ENCODE measurements around the gene LHFPL4. TPM values are rescaled to one million over a fixed set of nuclear protein-coding genes. Genes with fewer than 3 reads are reported as not detected.
"Not testable (repeated sequence)": the region's sequence is repeated elsewhere in the genome, so short reads cannot be mapped to it uniquely, and the experiment has no call there.

The LHFPL4 gene
- total RNA-seq, 2 donors from 2014 or later: 0.28 to 6.8 TPM

GRCh38 chr3:9582332-9582731, 28.7 kb upstream of the LHFPL4 start:
- H3K36me3 ChIP-seq: no peaks in the 10 kb centered on the region
- no peaks in the 10 kb centered on the region for H3K9me3 ChIP-seq
- intact Hi-C loops (cut with DNase I): no loop called here
- H3K27ac ChIP-seq: no peak overlapping the region
- no peaks in the 10 kb centered on the region for H3K4me1 ChIP-seq (replicated peaks)
- TF ChIP-seq POLR2AphosphoS5 (IDR thresholded peaks at IDR 0.05) (no peak), POLR2A (IDR thresholded peaks at IDR 0.05) (no peak), CTCF (IDR thresholded peaks at IDR 0.05) (no peak)
- WGBS: 78% methylated on average over 3 of the region's 3 CpGs
- H3K27me3 ChIP-seq (replicated peaks; ENCODE audit: insufficient read depth): no peaks in the 10 kb centered on the region
- no peak for DNase-seq (ENCODE audit: low spot score)
- H3K4me3 ChIP-seq: no peak overlapping the region

- no peaks in the 10 kb centered on the region for H3K27me3 ChIP-seq (replicated peaks; ENCODE audit: insufficient read depth)
- no peaks in the 10 kb centered on the region for H3K4me1 ChIP-seq (replicated peaks)
- TF ChIP-seq POLR2A (IDR thresholded peaks at IDR 0.05) (no peak), POLR2AphosphoS5 (IDR thresholded peaks at IDR 0.05) (no peak), CTCF (IDR thresholded peaks at IDR 0.05) (no peak)
- no peak for DNase-seq (ENCODE audit: low spot score)
- WGBS: 64% methylated on average over 2 of the region's 2 CpGs
- H3K4me3 ChIP-seq: no peak overlapping the region
- no peaks in the 10 kb centered on the region for H3K36me3 ChIP-seq
- intact Hi-C loops (cut with DNase I): no loop called here
- H3K9me3 ChIP-seq: no peaks in the 10 kb centered on the region
- no peak overlapping the region for H3K27ac ChIP-seq
These were observed 28.1 kb upstream of the LHFPL4 start for GRCh38 chr3:9581742-9582141.

- no peaks in the 10 kb centered on the region for H3K36me3 ChIP-seq
- H3K27me3 ChIP-seq (replicated peaks; ENCODE audit: insufficient read depth): no peaks in the 10 kb centered on the region
- WGBS: 74% methylated on average over 1 of the region's 1 CpG
- no peak overlapping the region for H3K4me3 ChIP-seq
- DNase-seq (ENCODE audit: low spot score): no peak
- no peaks in the 10 kb centered on the region for H3K4me1 ChIP-seq (replicated peaks)
- no peak overlapping the region for H3K27ac ChIP-seq
- intact Hi-C loops (cut with DNase I): no loop called here
- TF ChIP-seq CTCF (IDR thresholded peaks at IDR 0.05) (no peak), POLR2A (IDR thresholded peaks at IDR 0.05) (no peak), POLR2AphosphoS5 (IDR thresholded peaks at IDR 0.05) (no peak)
- no peaks in the 10 kb centered on the region for H3K9me3 ChIP-seq
These were observed 15.4 kb upstream of the LHFPL4 start for GRCh38 chr3:9569054-9569453.

- H3K27me3 ChIP-seq (replicated peaks; ENCODE audit: insufficient read depth): no peaks in the 10 kb centered on the region
- no peaks in the 10 kb centered on the region for H3K4me1 ChIP-seq (replicated peaks)
- DNase-seq (ENCODE audit: low spot score): no peak
- intact Hi-C loops (cut with DNase I): no loop called here
- H3K27ac ChIP-seq: no peak overlapping the region
- H3K9me3 ChIP-seq: no peaks in the 10 kb centered on the region
- H3K4me3 ChIP-seq: no peak overlapping the region
- 96% methylated on average over 2 of the region's 2 CpGs for WGBS
- H3K36me3 ChIP-seq: no peaks in the 10 kb centered on the region
- TF ChIP-seq POLR2AphosphoS5 (IDR thresholded peaks at IDR 0.05) (no peak), POLR2A (IDR thresholded peaks at IDR 0.05) (no peak), CTCF (IDR thresholded peaks at IDR 0.05) (no peak)
These were observed 11.7 kb upstream of the LHFPL4 start for GRCh38 chr3:9565316-9565715.

- no peaks in the 10 kb centered on the region for H3K36me3 ChIP-seq
- TF ChIP-seq POLR2A (IDR thresholded peaks at IDR 0.05): no peak
- TF ChIP-seq CTCF (IDR thresholded peaks at IDR 0.05): no peak
- TF ChIP-seq POLR2AphosphoS5 (IDR thresholded peaks at IDR 0.05): no peak
- no peaks in the 10 kb centered on the region for H3K9me3 ChIP-seq
- 82% methylated on average over 5 of the region's 5 CpGs for WGBS
- DNase-seq (ENCODE audit: low spot score): no peak
- H3K4me1 ChIP-seq (replicated peaks): no peaks in the 10 kb centered on the region
- no peak overlapping the region for H3K4me3 ChIP-seq
- intact Hi-C loops (cut with DNase I): no loop called here
- H3K27ac ChIP-seq: no peak overlapping the region
- no peaks in the 10 kb centered on the region for H3K27me3 ChIP-seq (replicated peaks; ENCODE audit: insufficient read depth)
These were observed 10.2 kb upstream of the LHFPL4 start for GRCh38 chr3:9563851-9564250.

GRCh38 chr3:9560056-9560455, 6.4 kb upstream of the LHFPL4 start:
- H3K9me3 ChIP-seq; DNase-seq (ENCODE audit: low spot score); H3K4me3 ChIP-seq; intact Hi-C loops (cut with DNase I); H3K36me3 ChIP-seq; H3K27ac ChIP-seq; H3K4me1 ChIP-seq (replicated peaks); H3K27me3 ChIP-seq (replicated peaks; ENCODE audit: insufficient read depth): not testable (repeated sequence)
- WGBS: 95% methylated on average over 24 of the region's 24 CpGs

All from prostate gland (tissue), 2 donors.